HEK293 (cell line): ENCODE results near the gene ALDH18A1.

Source experiments
- BCL11A ChIP-seq: fragments of 450-650 bp; formaldehyde crosslinking; IDR thresholded peaks from 2 replicates; pipeline ENCODE4 v1.5.1; 2016; ENCODE audit warnings: low read depth, missing biosample characterization, missing genetic modification characterization
- HOXD13 ChIP-seq: sonication (generic); formaldehyde crosslinking; IDR thresholded peaks from 2 replicates; pipeline ENCODE4 v1.8.0; 2022; ENCODE audit warnings: missing genetic modification reagents, borderline replicate concordance
- KLF10 ChIP-seq: fragments of 450-650 bp; IDR thresholded peaks from 2 replicates; pipeline ENCODE4 v1.5.1; 2018; ENCODE audit warnings: missing biosample characterization, mild to moderate bottlenecking, missing genetic modification characterization
- OSR2 ChIP-seq: fragments of 450-650 bp; formaldehyde crosslinking; IDR thresholded peaks from 2 replicates; pipeline ENCODE4 v1.5.1; 2016; ENCODE audit warnings: missing biosample characterization, missing genetic modification characterization
- SP3 ChIP-seq: fragments of 450-650 bp; formaldehyde crosslinking; IDR thresholded peaks from 2 replicates; pipeline ENCODE4 v1.5.1; 2016; ENCODE audit warnings: missing biosample characterization, missing genetic modification characterization
- ZBTB20 ChIP-seq: fragments of 450-650 bp; formaldehyde crosslinking; IDR thresholded peaks from 2 replicates; pipeline ENCODE4 v1.5.1; 2016; ENCODE audit warnings: missing biosample characterization, missing genetic modification characterization
- ZFP37 ChIP-seq: fragments of 450-650 bp; formaldehyde crosslinking; IDR thresholded peaks from 2 replicates; pipeline ENCODE4 v1.5.1; 2016; ENCODE audit warnings: missing biosample characterization, missing genetic modification characterization
- ZNF114 ChIP-seq: fragments of 450-650 bp; formaldehyde crosslinking; IDR thresholded peaks from 2 replicates; pipeline ENCODE4 v1.5.0; 2017; ENCODE audit warnings: missing biosample characterization, missing genetic modification characterization
- ZNF223 ChIP-seq: fragments of 450-650 bp; formaldehyde crosslinking; IDR thresholded peaks from 2 replicates; pipeline ENCODE4 v1.5.1; 2016; ENCODE audit warnings: missing biosample characterization, missing genetic modification characterization
- ZNF24 ChIP-seq: fragments of 450-650 bp; formaldehyde crosslinking; IDR thresholded peaks from 2 replicates; pipeline ENCODE4 v1.5.1; 2016; ENCODE audit warnings: missing biosample characterization, missing genetic modification characterization
- ZNF248 ChIP-seq: fragments of 450-650 bp; formaldehyde crosslinking; IDR thresholded peaks from 2 replicates; pipeline ENCODE4 v1.5.1; 2017; ENCODE audit warnings: missing biosample characterization, missing genetic modification characterization
- ZNF266 ChIP-seq: fragments of 450-650 bp; formaldehyde crosslinking; IDR thresholded peaks from 2 replicates; pipeline ENCODE4 v1.5.1; 2016; ENCODE audit warnings: missing biosample characterization, missing genetic modification characterization, low read depth
- ZNF292 ChIP-seq: fragments of 450-650 bp; formaldehyde crosslinking; IDR thresholded peaks from 2 replicates; pipeline ENCODE4 v1.5.1; 2016; ENCODE audit warnings: low read depth, missing biosample characterization, missing genetic modification characterization, borderline replicate concordance
- ZNF423 ChIP-seq: fragments of 450-650 bp; formaldehyde crosslinking; IDR thresholded peaks from 2 replicates; pipeline ENCODE4 v1.5.1; 2016; ENCODE audit warnings: missing biosample characterization, missing genetic modification characterization
- ZNF473 ChIP-seq: fragments of 450-650 bp; formaldehyde crosslinking; IDR thresholded peaks from 2 replicates; pipeline ENCODE4 v1.5.1; 2017; ENCODE audit warnings: missing biosample characterization, missing genetic modification characterization
- ZNF514 ChIP-seq: fragments of 450-650 bp; formaldehyde crosslinking; IDR thresholded peaks from 2 replicates; pipeline ENCODE4 v1.5.1; 2016; ENCODE audit warnings: missing biosample characterization, missing genetic modification characterization
- ZNF585B ChIP-seq: fragments of 450-650 bp; formaldehyde crosslinking; IDR thresholded peaks from 2 replicates; pipeline ENCODE4 v1.5.1; 2016; ENCODE audit warnings: missing biosample characterization, missing genetic modification characterization
- ZNF654 ChIP-seq: fragments of 450-650 bp; formaldehyde crosslinking; IDR thresholded peaks from 2 replicates; pipeline ENCODE4 v1.5.1; 2016; ENCODE audit warnings: low read depth, missing biosample characterization, missing genetic modification characterization
- ZNF670 ChIP-seq: fragments of 450-650 bp; formaldehyde crosslinking; IDR thresholded peaks from 2 replicates; pipeline ENCODE4 v1.5.1; 2016; ENCODE audit warnings: missing biosample characterization, missing genetic modification characterization, low read depth
- ZNF76 ChIP-seq: fragments of 450-650 bp; formaldehyde crosslinking; IDR thresholded peaks from 2 replicates; pipeline ENCODE4; 2016; ENCODE audit warnings: low read depth, missing biosample characterization, missing genetic modification characterization, borderline replicate concordance
- ZNF768 ChIP-seq: fragments of 450-650 bp; formaldehyde crosslinking; IDR thresholded peaks from 2 replicates; pipeline ENCODE4 v1.5.1; 2018; ENCODE audit warnings: missing biosample characterization, mild to moderate bottlenecking, missing genetic modification characterization
- ZSCAN23 ChIP-seq: fragments of 450-650 bp; formaldehyde crosslinking; IDR thresholded peaks from 2 replicates; pipeline ENCODE4 v1.5.1; 2016; ENCODE audit warnings: missing biosample characterization, missing genetic modification characterization
- TF ChIP-seq, protein P1 (sequence below): fragments of 450-650 bp; formaldehyde crosslinking; IDR thresholded peaks from 2 replicates; pipeline ENCODE4 v1.5.1; 2017; ENCODE audit warnings: missing biosample characterization, mild to moderate bottlenecking, missing genetic modification characterization, moderate library complexity
- TF ChIP-seq, protein P2 (sequence below): fragments of 450-650 bp; formaldehyde crosslinking; IDR thresholded peaks from 2 replicates; pipeline ENCODE4 v1.5.1; 2017; ENCODE audit warnings: missing biosample characterization, missing genetic modification characterization
- TF ChIP-seq, protein P3 (sequence below): fragments of 450-650 bp; formaldehyde crosslinking; IDR thresholded peaks from 2 replicates; pipeline ENCODE4 v1.5.1; 2016; ENCODE audit warnings: missing biosample characterization, missing genetic modification characterization
- TF ChIP-seq, protein P4 (sequence below): fragments of 450-650 bp; formaldehyde crosslinking; IDR thresholded peaks from 2 replicates; pipeline ENCODE4 v1.5.1; 2016; ENCODE audit warnings: missing biosample characterization, missing genetic modification characterization, low read depth
- TF ChIP-seq, protein P5 (sequence below): fragments of 450-650 bp; formaldehyde crosslinking; IDR thresholded peaks from 2 replicates; pipeline ENCODE4 v1.5.1; 2017; ENCODE audit warnings: missing biosample characterization, missing genetic modification characterization
- TF ChIP-seq, protein P6 (sequence below): fragments of 450-650 bp; formaldehyde crosslinking; IDR thresholded peaks from 2 replicates; pipeline ENCODE4 v1.5.1; 2016; ENCODE audit warnings: missing biosample characterization, missing genetic modification characterization
- TF ChIP-seq, protein P7 (sequence below): fragments of 450-650 bp; formaldehyde crosslinking; IDR thresholded peaks from 2 replicates; pipeline ENCODE4 v1.5.1; 2016; ENCODE audit warnings: missing biosample characterization, missing genetic modification characterization

The ALDH18A1 gene

DNA sequence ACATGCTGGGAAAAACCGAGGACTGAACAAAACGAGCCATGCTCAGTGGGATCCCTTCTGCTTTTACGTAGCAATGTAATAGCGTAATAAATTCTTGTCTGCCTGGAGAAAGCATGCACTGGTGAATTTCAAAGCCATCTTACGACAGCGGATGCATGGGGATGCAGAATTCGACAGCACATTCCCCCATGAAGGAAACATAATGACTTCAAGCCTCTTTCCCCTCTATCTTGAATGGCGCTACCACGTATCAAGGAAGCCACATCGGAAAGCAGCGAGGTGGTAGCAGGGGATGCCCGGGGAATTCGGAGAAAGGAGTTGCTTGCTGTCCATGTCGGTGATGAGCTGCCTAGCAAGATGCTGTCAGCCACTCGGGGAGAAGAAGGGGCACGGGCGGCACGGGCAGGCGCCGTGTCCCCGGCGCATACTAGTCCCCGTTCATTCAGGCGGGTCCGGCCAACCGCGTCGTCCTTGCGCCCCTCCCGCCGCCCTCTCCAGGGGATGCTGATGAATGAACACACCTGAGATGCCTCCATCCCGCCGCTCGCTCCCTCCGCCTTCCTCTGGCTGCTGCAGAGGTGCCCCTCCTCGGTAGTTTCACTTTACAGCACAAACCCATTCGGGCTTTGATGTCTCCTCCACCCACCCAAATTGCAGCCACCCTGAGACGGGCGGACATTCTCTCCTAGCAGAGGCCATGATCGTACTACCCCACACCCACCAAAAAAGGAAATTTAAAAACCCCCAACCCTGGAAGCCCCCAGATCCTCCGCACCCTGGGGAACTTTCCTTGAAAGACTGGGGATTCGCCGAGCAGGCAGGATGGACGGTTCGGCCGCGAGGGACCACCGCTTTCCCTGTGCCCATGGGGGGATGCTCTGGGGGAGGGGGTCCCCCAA, 96.0 kb downstream of the ALDH18A1 start (continued):
- TF ChIP-seq, protein P1, sequence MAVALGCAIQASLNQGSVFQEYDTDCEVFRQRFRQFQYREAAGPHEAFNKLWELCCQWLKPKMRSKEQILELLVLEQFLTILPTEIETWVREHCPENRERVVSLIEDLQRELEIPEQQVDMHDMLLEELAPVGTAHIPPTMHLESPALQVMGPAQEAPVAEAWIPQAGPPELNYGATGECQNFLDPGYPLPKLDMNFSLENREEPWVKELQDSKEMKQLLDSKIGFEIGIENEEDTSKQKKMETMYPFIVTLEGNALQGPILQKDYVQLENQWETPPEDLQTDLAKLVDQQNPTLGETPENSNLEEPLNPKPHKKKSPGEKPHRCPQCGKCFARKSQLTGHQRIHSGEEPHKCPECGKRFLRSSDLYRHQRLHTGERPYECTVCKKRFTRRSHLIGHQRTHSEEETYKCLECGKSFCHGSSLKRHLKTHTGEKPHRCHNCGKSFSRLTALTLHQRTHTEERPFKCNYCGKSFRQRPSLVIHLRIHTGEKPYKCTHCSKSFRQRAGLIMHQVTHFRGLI (tag by site-specific recombination): no peak
- TF ChIP-seq HOXD13 (CRISPR knock-in tag) (no peak), ZNF248 (tag by site-specific recombination) (no peak), ZNF654 (tag by site-specific recombination) (no peak), ZBTB20 (tag by site-specific recombination) (no peak), ZNF24 (tag by site-specific recombination) (no peak), ZNF76 (tag by site-specific recombination) (no peak), ZNF266 (tag by site-specific recombination) (no peak), ZNF223 (tag by site-specific recombination) (no peak), ZSCAN23 (tag by site-specific recombination) (no peak), ZNF585B (tag by site-specific recombination) (no peak), OSR2 (tag by site-specific recombination) (no peak), ZNF514 (tag by site-specific recombination) (no peak), BCL11A (tag by site-specific recombination) (no peak), ZNF473 (no peak), ZNF768 (tag by site-specific recombination) (no peak), ZNF670 (no peak), ZNF423 (no peak), KLF10 (tag by site-specific recombination) (no peak), SP3 (tag by site-specific recombination) (no peak), ZFP37 (tag by site-specific recombination) (0 out of 2 replicates have a peak, but pooled peaks have one; percentile 24), ZNF114 (tag by site-specific recombination) (no peak), ZNF292 (tag by site-specific recombination) (no peak)
- TF ChIP-seq, protein P2, sequence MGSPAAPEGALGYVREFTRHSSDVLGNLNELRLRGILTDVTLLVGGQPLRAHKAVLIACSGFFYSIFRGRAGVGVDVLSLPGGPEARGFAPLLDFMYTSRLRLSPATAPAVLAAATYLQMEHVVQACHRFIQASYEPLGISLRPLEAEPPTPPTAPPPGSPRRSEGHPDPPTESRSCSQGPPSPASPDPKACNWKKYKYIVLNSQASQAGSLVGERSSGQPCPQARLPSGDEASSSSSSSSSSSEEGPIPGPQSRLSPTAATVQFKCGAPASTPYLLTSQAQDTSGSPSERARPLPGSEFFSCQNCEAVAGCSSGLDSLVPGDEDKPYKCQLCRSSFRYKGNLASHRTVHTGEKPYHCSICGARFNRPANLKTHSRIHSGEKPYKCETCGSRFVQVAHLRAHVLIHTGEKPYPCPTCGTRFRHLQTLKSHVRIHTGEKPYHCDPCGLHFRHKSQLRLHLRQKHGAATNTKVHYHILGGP (tag by site-specific recombination): no peak
- TF ChIP-seq, protein P3, sequence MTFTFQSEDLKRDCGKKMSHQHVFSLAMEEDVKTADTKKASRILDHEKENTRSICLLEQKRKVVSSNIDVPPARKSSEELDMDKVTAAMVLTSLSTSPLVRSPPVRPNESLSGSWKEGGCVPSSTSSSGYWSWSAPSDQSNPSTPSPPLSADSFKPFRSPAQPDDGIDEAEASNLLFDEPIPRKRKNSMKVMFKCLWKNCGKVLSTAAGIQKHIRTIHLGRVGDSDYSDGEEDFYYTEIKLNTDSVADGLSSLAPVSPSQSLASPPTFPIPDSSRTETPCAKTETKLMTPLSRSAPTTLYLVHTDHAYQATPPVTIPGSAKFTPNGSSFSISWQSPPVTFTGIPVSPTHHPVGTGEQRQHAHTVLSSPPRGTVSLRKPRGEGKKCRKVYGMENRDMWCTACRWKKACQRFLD (tag by site-specific recombination): no peak
- TF ChIP-seq, protein P4, sequence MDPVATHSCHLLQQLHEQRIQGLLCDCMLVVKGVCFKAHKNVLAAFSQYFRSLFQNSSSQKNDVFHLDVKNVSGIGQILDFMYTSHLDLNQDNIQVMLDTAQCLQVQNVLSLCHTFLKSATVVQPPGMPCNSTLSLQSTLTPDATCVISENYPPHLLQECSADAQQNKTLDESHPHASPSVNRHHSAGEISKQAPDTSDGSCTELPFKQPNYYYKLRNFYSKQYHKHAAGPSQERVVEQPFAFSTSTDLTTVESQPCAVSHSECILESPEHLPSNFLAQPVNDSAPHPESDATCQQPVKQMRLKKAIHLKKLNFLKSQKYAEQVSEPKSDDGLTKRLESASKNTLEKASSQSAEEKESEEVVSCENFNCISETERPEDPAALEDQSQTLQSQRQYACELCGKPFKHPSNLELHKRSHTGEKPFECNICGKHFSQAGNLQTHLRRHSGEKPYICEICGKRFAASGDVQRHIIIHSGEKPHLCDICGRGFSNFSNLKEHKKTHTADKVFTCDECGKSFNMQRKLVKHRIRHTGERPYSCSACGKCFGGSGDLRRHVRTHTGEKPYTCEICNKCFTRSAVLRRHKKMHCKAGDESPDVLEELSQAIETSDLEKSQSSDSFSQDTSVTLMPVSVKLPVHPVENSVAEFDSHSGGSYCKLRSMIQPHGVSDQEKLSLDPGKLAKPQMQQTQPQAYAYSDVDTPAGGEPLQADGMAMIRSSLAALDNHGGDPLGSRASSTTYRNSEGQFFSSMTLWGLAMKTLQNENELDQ: no peak
- TF ChIP-seq, protein P5, sequence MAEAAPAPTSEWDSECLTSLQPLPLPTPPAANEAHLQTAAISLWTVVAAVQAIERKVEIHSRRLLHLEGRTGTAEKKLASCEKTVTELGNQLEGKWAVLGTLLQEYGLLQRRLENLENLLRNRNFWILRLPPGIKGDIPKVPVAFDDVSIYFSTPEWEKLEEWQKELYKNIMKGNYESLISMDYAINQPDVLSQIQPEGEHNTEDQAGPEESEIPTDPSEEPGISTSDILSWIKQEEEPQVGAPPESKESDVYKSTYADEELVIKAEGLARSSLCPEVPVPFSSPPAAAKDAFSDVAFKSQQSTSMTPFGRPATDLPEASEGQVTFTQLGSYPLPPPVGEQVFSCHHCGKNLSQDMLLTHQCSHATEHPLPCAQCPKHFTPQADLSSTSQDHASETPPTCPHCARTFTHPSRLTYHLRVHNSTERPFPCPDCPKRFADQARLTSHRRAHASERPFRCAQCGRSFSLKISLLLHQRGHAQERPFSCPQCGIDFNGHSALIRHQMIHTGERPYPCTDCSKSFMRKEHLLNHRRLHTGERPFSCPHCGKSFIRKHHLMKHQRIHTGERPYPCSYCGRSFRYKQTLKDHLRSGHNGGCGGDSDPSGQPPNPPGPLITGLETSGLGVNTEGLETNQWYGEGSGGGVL (tag by site-specific recombination): no peak
- TF ChIP-seq, protein P6, sequence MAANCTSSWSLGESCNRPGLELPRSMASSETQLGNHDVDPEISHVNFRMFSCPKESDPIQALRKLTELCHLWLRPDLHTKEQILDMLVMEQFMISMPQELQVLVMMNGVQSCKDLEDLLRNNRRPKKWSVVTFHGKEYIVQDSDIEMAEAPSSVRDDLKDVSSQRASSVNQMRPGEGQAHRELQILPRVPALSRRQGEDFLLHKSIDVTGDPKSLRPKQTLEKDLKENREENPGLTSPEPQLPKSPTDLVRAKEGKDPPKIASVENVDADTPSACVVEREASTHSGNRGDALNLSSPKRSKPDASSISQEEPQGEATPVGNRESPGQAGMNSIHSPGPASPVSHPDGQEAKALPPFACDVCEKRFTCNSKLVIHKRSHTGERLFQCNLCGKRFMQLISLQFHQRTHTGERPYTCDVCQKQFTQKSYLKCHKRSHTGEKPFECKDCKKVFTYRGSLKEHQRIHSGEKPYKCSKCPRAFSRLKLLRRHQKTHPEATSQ (tag by site-specific recombination): no peak
- TF ChIP-seq, protein P7, sequence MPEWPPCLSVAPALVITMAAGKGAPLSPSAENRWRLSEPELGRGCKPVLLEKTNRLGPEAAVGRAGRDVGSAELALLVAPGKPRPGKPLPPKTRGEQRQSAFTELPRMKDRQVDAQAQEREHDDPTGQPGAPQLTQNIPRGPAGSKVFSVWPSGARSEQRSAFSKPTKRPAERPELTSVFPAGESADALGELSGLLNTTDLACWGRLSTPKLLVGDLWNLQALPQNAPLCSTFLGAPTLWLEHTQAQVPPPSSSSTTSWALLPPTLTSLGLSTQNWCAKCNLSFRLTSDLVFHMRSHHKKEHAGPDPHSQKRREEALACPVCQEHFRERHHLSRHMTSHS (tag by site-specific recombination): no peak
